GM10248 (cell line): ENCODE results near the gene SEC22C.

Experiments
- CTCF ChIA-PET: fragments of 300-600 bp; sonication (Branson Sonifier 250); formaldehyde crosslinking; extraction: SDS; loops from one replicate; lab custom pipeline; 2021; ENCODE audit warnings: antibody characterized with exemption; lab: Yijun Ruan, JAX
- POLR2A ChIA-PET: fragments of 350-650 bp; sonication (Branson Sonifier 250); formaldehyde crosslinking; extraction: SDS; loops from one replicate; lab custom pipeline; 2020; ENCODE audit warnings: antibody characterized with exemption; lab: Yijun Ruan, JAX
- DNase-seq: peaks from one replicate; pipeline ENCODE4 v3.0.0; 2012; ENCODE audit errors: extremely low spot score
- TF ChIP-seq, protein P1 (sequence below): IDR thresholded peaks from 2 replicates; pipeline ENCODE4 v1.5.1; 2012; ENCODE audit warnings: mild to moderate bottlenecking, low read depth; ENCODE audit errors: extremely low read depth, missing control alignments, control extremely low read depth

SEC22C gene

DNA sequence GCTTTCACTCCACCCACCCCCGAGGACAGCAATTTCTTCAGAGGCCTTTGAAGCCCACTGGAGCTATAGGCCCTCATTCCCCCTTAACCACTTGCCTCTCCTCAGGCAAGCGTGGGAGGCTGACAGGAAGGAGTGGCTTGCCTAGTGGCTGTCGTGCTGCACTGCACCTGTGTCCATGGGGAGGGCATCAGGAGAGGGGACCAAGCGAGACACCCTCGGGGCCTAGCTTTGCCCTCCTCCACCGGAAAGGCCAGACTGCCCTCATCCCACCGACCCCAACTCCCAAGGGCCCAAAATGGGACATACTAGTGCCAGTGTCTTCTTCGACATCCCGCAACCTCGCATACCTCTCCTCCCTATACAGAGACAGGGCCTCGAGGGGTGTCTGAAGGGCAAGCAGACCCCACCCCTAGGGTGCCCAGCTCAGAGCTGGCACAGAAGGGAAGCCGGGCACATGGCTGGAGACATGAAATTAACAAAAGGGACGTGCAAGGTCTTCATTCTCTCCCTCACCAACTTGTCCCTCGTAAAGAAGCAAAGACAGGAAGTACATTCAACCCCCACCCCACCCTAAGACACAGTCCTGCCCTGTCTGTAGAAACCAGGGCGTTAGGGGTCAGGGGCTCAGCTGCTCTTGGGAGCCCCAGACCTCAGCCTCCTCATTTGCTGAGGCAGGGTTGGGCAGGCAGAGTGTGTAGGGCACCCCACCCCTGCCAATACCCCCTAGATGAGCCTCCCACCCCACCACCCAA is 55.0 kb downstream of the SEC22C start:
- ChIA-PET CTCF (no interaction called here), POLR2A (no interaction called here)
- DNase-seq, result peak; percentile 53
- TF ChIP-seq, protein P1, sequence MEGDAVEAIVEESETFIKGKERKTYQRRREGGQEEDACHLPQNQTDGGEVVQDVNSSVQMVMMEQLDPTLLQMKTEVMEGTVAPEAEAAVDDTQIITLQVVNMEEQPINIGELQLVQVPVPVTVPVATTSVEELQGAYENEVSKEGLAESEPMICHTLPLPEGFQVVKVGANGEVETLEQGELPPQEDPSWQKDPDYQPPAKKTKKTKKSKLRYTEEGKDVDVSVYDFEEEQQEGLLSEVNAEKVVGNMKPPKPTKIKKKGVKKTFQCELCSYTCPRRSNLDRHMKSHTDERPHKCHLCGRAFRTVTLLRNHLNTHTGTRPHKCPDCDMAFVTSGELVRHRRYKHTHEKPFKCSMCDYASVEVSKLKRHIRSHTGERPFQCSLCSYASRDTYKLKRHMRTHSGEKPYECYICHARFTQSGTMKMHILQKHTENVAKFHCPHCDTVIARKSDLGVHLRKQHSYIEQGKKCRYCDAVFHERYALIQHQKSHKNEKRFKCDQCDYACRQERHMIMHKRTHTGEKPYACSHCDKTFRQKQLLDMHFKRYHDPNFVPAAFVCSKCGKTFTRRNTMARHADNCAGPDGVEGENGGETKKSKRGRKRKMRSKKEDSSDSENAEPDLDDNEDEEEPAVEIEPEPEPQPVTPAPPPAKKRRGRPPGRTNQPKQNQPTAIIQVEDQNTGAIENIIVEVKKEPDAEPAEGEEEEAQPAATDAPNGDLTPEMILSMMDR, result peak; percentile 13

DNA sequence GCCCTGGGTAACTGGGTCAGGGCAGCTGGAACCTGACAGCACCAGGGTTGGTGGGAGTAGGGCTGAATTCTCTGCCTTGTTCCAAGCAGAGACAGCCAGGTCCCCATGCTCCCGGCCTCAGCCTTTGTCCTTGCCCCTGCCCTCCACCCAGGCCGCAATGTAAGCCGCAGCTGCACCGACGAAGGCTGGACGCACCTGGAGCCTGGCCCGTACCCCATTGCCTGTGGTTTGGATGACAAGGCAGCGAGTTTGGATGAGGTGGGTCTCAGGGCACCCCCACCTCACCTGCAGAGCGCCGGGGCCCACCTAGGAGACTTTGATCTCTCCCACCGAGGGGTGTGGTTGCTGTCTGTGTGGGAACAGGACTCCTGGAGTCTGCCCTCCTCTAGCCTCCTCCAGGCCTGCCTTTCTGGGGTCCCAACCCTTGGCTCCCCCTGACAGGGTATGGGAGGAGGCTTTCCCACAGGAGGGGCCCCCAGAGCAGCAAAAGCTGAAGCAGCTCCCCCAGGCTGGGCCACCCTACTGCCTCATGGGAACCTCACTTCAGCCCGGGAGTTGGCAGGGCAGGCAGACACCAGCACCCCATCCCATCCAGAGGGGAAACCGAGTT is 55.9 kb downstream of the SEC22C start:
- POLR2A ChIA-PET, result no interaction called here
- TF ChIP-seq, protein P1, result no peak
- DNase-seq, result no peak
- CTCF ChIA-PET, result interaction anchor here (1.2 kb wide), 1 partner anchor 11 kb away, joined by 7 read pairs; no protein-coding TSS in a partner anchor

DNA sequence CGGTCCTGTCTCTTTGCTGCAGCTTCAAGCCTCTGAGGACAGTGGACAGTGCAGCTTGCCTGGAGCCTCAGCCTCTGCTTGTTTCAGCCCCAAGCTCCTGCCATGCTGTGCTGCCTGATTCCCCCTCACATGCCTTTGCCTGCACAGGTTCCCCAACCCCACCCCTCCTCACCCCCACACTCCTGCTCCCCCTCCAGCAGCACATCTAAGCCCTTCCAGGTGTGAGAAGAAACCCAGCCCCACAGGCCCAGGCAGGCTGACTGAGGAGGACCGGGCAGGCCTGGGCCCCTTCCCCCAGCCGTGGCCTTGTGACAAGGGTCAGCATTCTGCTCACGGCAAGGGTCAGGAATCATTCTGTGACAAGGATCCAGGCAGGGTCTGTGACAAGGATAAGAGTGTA is 56.6 kb downstream of the SEC22C start:
- ChIA-PET CTCF (interaction anchor here (1.0 to 1.8 kb wide), 4 partner anchors 12 to 278 kb away, joined by 3 to 7 read pairs (median 5); no protein-coding TSS in a partner anchor), POLR2A (no interaction called here)
- TF ChIP-seq, protein P1, result no peak
- no peak for DNase-seq

DNA sequence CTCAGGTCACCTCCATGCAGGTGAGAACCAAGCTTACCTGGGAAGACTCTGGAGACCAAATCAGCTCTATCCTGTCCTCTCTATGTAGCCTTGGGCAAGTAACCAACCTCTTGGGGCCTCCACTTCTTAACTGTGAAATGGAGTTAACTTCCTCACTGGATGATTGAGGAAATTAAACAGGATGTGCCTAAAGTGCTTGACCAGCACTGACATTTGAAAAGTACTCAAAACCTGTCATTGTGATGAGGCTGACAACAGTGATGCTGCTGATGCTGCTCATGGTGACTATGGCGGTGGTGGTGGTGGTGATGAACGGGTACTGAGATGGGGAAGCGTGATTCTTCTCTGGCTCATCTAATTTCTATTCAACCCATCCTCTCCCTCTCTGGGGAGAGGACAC is 57.0 kb downstream of the SEC22C start:
- DNase-seq, result no peak
- ChIA-PET CTCF (interaction anchor here (1.0 to 1.8 kb wide), 5 partner anchors 12 to 277 kb away, joined by 3 to 7 read pairs (median 4); no protein-coding TSS in a partner anchor), POLR2A (no interaction called here)
- TF ChIP-seq, protein P1, result no peak

DNA sequence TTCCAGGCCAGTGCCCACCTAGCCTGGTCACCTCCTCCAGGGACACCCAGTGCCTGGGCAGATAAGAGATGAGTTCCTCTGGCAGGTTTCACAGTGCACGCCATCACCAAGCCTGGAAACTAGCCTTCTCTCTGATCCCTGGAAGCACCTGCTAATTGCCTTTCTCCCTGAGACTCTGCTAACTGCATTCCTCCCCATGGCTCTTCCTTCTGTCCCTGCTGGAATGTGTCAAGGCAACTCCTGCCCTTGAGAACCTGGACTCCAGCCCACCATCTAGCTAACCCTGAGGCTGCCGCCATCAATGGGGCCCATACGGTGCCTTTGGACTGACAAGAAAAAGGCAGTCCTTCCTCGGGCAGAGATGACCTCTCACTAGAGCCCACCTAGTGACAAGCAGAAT is 60.9 kb downstream of the SEC22C start:
- CTCF ChIA-PET, result interaction anchor here (1.5 kb wide), 1 partner anchor 274 kb away, joined by 4 read pairs; no protein-coding TSS in a partner anchor
- POLR2A ChIA-PET, result no interaction called here

DNA sequence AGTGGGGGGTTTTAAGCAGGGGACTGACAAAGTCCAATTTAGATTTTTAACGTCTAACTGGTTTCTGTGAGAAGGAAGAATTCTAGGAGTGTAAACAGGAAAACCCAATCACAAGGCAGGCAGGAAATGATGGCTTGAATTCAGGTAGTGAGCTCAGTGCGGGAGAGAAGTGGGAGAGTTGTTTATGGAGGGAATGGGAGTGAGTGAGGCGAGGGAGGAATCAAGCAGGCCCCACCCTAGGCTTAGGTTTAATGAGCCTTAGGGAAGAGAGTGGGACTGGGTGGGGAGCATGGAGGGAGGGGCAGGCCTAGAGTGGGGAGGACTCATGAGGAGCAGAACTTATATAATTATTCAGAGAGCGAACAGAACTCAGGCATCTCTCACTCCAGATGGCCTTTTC is 61.4 kb downstream of the SEC22C start:
- DNase-seq, result no peak
- TF ChIP-seq, protein P1, result no peak
- POLR2A ChIA-PET, result no interaction called here
- CTCF ChIA-PET, result no interaction called here

More for the DNA sequence above, 60.9 kb downstream of the SEC22C start:
- TF ChIP-seq, protein P1, result no peak
- no peak for DNase-seq
